OCI-LY3 (cell line): ENCODE measurements around the gene RRM2.

ENCODE experiments used
- EZH2phosphoT487 ChIP-seq: fragments of 200-600 bp; shearing (Covaris generic); IDR thresholded peaks from 2 replicates; pipeline ENCODE4 v1.6.1; 2018; ENCODE audit warnings: antibody characterized with exemption, mixed run types, low read depth
- TF ChIP-seq, protein P1 (sequence below): fragments of 200-600, 300-600 bp; sonication (generic); IDR thresholded peaks from 2 replicates; pipeline ENCODE4 v1.5.1; 2014; ENCODE audit warnings: antibody characterized with exemption, low read length, low read depth

DNA sequence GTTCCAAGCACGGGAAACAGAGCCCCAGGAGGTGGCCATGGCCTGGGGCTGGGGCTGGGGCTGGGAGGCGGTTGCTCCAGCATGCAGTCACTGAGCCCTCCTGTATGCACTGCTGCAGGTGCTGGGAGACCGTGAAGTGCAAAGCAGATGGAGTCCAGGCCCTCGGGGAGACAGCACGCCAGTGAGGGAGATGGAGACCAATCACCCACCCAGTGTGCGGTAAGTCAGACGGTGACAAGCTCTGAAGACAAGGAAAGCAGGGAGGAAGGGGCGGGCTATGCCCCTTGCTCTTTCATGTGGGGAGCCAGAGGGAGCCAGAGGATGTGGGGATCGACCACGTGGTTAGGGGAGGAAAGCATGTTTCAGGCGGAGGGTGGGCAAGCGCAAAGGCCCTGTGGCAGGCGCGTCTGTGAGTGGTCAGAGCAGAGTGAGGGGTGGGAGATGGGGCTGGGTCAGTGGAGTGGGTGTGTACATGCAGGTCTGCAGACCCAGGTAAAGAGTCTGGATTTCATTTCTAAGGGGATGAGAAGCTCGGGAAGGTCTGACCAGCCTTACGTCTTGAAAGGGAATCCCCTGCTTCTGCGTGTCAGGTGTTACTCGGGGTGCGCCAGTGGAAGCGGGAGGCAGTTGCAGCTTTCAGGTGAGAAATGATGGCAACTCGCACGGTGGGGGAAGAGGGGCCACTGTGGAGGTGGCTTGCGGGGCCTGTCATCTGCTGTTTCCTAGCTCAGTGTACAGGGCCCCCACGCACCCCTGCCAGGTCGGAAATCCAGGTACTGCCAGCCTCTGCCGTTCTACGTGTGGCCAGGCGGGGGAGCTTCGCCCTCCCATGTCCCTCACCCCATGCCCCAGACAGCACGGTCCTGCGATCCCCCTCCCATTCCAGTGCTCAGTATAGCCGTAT is 19.4 kb downstream of the RRM2 start:
- TF ChIP-seq, protein P1, sequence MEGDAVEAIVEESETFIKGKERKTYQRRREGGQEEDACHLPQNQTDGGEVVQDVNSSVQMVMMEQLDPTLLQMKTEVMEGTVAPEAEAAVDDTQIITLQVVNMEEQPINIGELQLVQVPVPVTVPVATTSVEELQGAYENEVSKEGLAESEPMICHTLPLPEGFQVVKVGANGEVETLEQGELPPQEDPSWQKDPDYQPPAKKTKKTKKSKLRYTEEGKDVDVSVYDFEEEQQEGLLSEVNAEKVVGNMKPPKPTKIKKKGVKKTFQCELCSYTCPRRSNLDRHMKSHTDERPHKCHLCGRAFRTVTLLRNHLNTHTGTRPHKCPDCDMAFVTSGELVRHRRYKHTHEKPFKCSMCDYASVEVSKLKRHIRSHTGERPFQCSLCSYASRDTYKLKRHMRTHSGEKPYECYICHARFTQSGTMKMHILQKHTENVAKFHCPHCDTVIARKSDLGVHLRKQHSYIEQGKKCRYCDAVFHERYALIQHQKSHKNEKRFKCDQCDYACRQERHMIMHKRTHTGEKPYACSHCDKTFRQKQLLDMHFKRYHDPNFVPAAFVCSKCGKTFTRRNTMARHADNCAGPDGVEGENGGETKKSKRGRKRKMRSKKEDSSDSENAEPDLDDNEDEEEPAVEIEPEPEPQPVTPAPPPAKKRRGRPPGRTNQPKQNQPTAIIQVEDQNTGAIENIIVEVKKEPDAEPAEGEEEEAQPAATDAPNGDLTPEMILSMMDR: peak; percentile 59
- TF ChIP-seq EZH2phosphoT487: no peak
